H1 (cell line): ENCODE data around the gene GRIPAP1. TPM values are rescaled to one million over a fixed set of nuclear protein-coding genes. Genes with fewer than 3 reads are reported as not detected.

Experiments
- BACH1 ChIP-seq: IDR thresholded peaks from 2 replicates; pipeline ENCODE4 v1.6.1; 2012; ENCODE audit warnings: low read length, improper control_type of control experiment
- CBX5 ChIP-seq: fragments of 300-800, 300-1000 bp; sonication (generic); IDR thresholded peaks from 2 replicates; pipeline ENCODE4 v1.7.1; 2016; ENCODE audit warnings: antibody characterized with exemption, low read length, low read depth
- CEBPB ChIP-seq: IDR thresholded peaks from 2 replicates; pipeline ENCODE4 v1.6.1; 2012; ENCODE audit warnings: low read depth, low read length
- CHD1 ChIP-seq: IDR thresholded peaks from 2 replicates; pipeline ENCODE4 v1.6.1; 2012; ENCODE audit warnings: low read depth, low read length, improper control_type of control experiment
- CHD7 ChIP-seq: fragments of 300-600 bp; sonication (generic); IDR thresholded peaks from 2 replicates; pipeline ENCODE4 v1.7.1; 2012; ENCODE audit warnings: low read length, moderate library complexity, mild to moderate bottlenecking, inconsistent platforms; ENCODE audit not compliant: insufficient replicate concordance
- CREB1 ChIP-seq: IDR thresholded peaks from 2 replicates; pipeline ENCODE4 v1.6.1; 2012; ENCODE audit warnings: inconsistent platforms
- E2F6 ChIP-seq: IDR thresholded peaks from 2 replicates; pipeline ENCODE4 v1.6.1; 2012; ENCODE audit warnings: inconsistent platforms
- EGR1 ChIP-seq: IDR thresholded peaks from 2 replicates; pipeline ENCODE4 v1.6.1; 2011; ENCODE audit warnings: low read depth, low read length, borderline replicate concordance
- HDAC2 ChIP-seq, 2 experiments: fragments of 300-600 bp in 1 of 2; sonication (generic) in 1 of 2; IDR thresholded peaks; 2 replicates each; pipeline ENCODE4 v1.6.1; 2011 to 2012; ENCODE audit warnings: low read depth in 2 of 2, low read length in 2 of 2, mild to moderate bottlenecking in 2 of 2, moderate library complexity in 2 of 2, borderline replicate concordance in 1 of 2, inconsistent platforms in 1 of 2
- SP1 ChIP-seq: IDR thresholded peaks from 2 replicates; pipeline ENCODE4 v1.6.1; 2011; ENCODE audit warnings: low read depth, low read length
- TBP ChIP-seq: IDR thresholded peaks from 2 replicates; pipeline ENCODE4 v1.6.1; 2011; ENCODE audit warnings: low read depth, low read length, improper control_type of control experiment
- polyA plus RNA-seq, 7 experiments: library from polyadenylated mRNA; depleted of rRNA in 3 of 7; stranded (reverse) in 5 of 7; unstranded in 2 of 7; fragments of >200 nt in 5 of 7; fragments of 200-250 nt in 2 of 7; gene quantifications; 1 replicate in 5 of 7; 2 replicates in 1 of 7; 4 replicates in 1 of 7; pipeline versions ENCODE4 v1.2.1 to v1.2.3, GENCODE V29; 2011 to 2013; ENCODE audit warnings: missing spikeins in 2 of 7, mixed read lengths in 2 of 7
- total RNA-seq: library from RNA; stranded (reverse); fragmentation: NEBNext Ultra II Directional; extraction: Animal tissue kit (Norgen Biotek cat#: 25700); gene quantifications from 2 replicates; pipeline ENCODE4 v1.2.1, GENCODE V29; 2021

The GRIPAP1 gene
- total and polyA plus RNA-seq, 2 of the 8 experiments (the other 6 are each of a cell fraction or from before 2014, with no cell fraction given) = 21.6 to 55.9 TPM

GRCh38 chrX:48938721-48939425 lies 63.2 kb downstream of the GRIPAP1 start (continued):
- TF ChIP-seq CHD7 (no peak), CHD1 (no peak), SP1 (no peak), BACH1 (no peak), HDAC2 (IDR thresholded peaks at IDR 0.05; ENCODE audit: borderline replicate concordance in 1 of 2, low read depth in 2 of 2, low read length in 2 of 2) (no peak), CBX5 (no peak), TBP (no peak), EGR1 (no peak), E2F6 (no peak), CEBPB (no peak), CREB1 (no peak)
